ENCODE results near the gene HIC2.
"Not testable (repeated sequence)": the region's sequence is repeated elsewhere in the genome, so short reads cannot be mapped to it uniquely, and the experiment has no call there.

GRCh38 chr22:21468194-21469096, 51.3 kb downstream of the HIC2 start:
- TF ChIP-seq CTCF, POLR2A (IDR thresholded peaks at IDR 0.05): not testable (repeated sequence)
